GM12878 (cell line): Measurements from ENCODE around the gene FKBP14. TPM values are rescaled to one million over a fixed set of nuclear protein-coding genes. Genes with fewer than 3 reads are reported as not detected.

Experiments
- ATAC-seq: fragments of 200-7000 bp; cut with Tn5 transposase; 3 replicates; pipeline ENCODE4 v1.9.1; 2020; ENCODE audit warnings: mild to moderate bottlenecking, moderate library complexity
- BruUV-seq: library from RNA; stranded (reverse); fragments of 400-500 nt; replicated peaks from 2 replicates; lab custom pipeline; 2021; lab: Mats Ljungman, UMichigan
- CTCF ChIA-PET: fragments of 300-600 bp; sonication (Branson Sonifier 250); formaldehyde crosslinking; extraction: SDS; loops from one replicate; lab custom pipeline; 2021; ENCODE audit warnings: inconsistent platforms; lab: Yijun Ruan, JAX
- POLR2A ChIA-PET: fragments of 350-600 bp; formaldehyde crosslinking; extraction: SDS; loops from one replicate; lab custom pipeline; 2021; ENCODE audit warnings: inconsistent platforms; lab: Charles Lee
- RAD21 ChIA-PET: fragments of 300-600 bp; sonication (Branson Sonifier 250); formaldehyde crosslinking; loops from one replicate; lab custom pipeline; 2023; ENCODE audit warnings: antibody characterized with exemption; ENCODE audit not compliant: unreplicated experiment; lab: Charles Lee
- SMC1A ChIA-PET: fragments of 300-600 bp; sonication (Branson Sonifier 250); formaldehyde crosslinking; loops from one replicate; lab custom pipeline; 2023; ENCODE audit not compliant: unreplicated experiment, uncharacterized antibody; lab: Charles Lee
- DNase-seq: peaks from one replicate; pipeline ENCODE4 v3.0.0-alpha.2; 2011; ENCODE audit warnings: low read depth, low spot score
- FAIRE-seq: peaks from 3 replicates; lab custom pipeline; 2011; peaks lifted over from hg19 to GRCh38; lab: Jason Lieb, UNC
- H2AFZ ChIP-seq: 2 replicates; pipeline ENCODE4 v1.6.0; 2011; ENCODE audit warnings: low read depth, low read length, control low read depth; ENCODE audit not compliant: control insufficient read depth
- H3K27ac ChIP-seq: 2 replicates; pipeline ENCODE4 v1.5.1; 2011; ENCODE audit warnings: control low read depth; ENCODE audit not compliant: control insufficient read depth, insufficient read depth
- H3K27me3 ChIP-seq, 2 experiments: replicated peaks in 1 of 2; 2 replicates each; pipeline versions ENCODE4 v1.6.0 to v1.6.1; 2011; ENCODE audit warnings: low read length in 1 of 2; ENCODE audit not compliant: control insufficient read depth in 2 of 2, insufficient read depth in 2 of 2
- H3K36me3 ChIP-seq, 2 experiments: 2 replicates each; pipeline ENCODE4 v1.5.1; 2011; ENCODE audit warnings: low read length in 1 of 2; ENCODE audit not compliant: control insufficient read depth in 2 of 2, insufficient read depth in 2 of 2
- H3K4me1 ChIP-seq: 2 replicates; pipeline ENCODE4 v1.6.1; 2011; ENCODE audit warnings: mild to moderate bottlenecking, low read length, moderate library complexity, mixed read lengths; ENCODE audit not compliant: control insufficient read depth, insufficient read depth
- H3K4me2 ChIP-seq: 2 replicates; pipeline ENCODE4 v1.6.0; 2011; ENCODE audit warnings: control low read depth; ENCODE audit not compliant: control insufficient read depth, insufficient read depth
- H3K4me3 ChIP-seq: fragments of 200-600 bp; sonication (generic); 2 replicates; pipeline ENCODE4 v1.5.1; 2016
- H3K79me2 ChIP-seq: 2 replicates; pipeline ENCODE4 v1.6.0; 2011; ENCODE audit warnings: low read length; ENCODE audit not compliant: control insufficient read depth, insufficient read depth
- H3K9ac ChIP-seq: 2 replicates; pipeline ENCODE4 v1.8.0; 2011; ENCODE audit warnings: low read length, control low read depth, mixed read lengths; ENCODE audit not compliant: control insufficient read depth, insufficient read depth
- H3K9me3 ChIP-seq: replicated peaks from 3 replicates; pipeline ENCODE4 v1.5.1; 2011; ENCODE audit warnings: mild to moderate bottlenecking, low read length; ENCODE audit not compliant: control insufficient read depth, insufficient read depth
- H4K20me1 ChIP-seq: 2 replicates; pipeline ENCODE4 v1.6.0; 2011; ENCODE audit not compliant: control insufficient read depth, insufficient read depth
- CBX5 ChIP-seq: sonication (generic); IDR thresholded peaks from 2 replicates; pipeline ENCODE4 v1.6.1; 2016; ENCODE audit warnings: low read depth, moderate library complexity, mild to moderate bottlenecking, inconsistent platforms
- PML ChIP-seq: IDR thresholded peaks from 2 replicates; pipeline ENCODE4 v1.6.1; 2012; ENCODE audit warnings: low read length, inconsistent platforms
- TAF1 ChIP-seq: IDR thresholded peaks from 2 replicates; pipeline ENCODE4 v1.6.1; 2011; ENCODE audit warnings: mild to moderate bottlenecking, low read depth, low read length, borderline replicate concordance
- TCF3 ChIP-seq: IDR thresholded peaks from 2 replicates; pipeline ENCODE4 v1.6.1; 2012; ENCODE audit warnings: low read depth, mild to moderate bottlenecking, low read length, borderline replicate concordance; ENCODE audit not compliant: insufficient read depth
- ZNF24 ChIP-seq: fragments of 450-650 bp; IDR thresholded peaks from 2 replicates; pipeline ENCODE4 v1.6.1; 2017; ENCODE audit warnings: antibody characterized with exemption, mild to moderate bottlenecking
- ZNF384 ChIP-seq: IDR thresholded peaks from 2 replicates; pipeline ENCODE4 v1.6.1; 2012; ENCODE audit warnings: low read depth, mild to moderate bottlenecking, low read length, improper control_type of control experiment, borderline replicate concordance
- WGBS: methylation state at CpG from one replicate; pipeline ENCODE4 v1.1.6; 2016; ENCODE audit warnings: low lambda C conversion rate; ENCODE audit not compliant: insufficient replicate concordance, insufficient coverage; ENCODE audit errors: missing lambda C conversion rate; 5-methylcytosine and 5-hydroxymethylcytosine counted together
- in situ Hi-C: fragments of 300-500 bp; cut with MboI; formaldehyde crosslinking; loops from 9 replicates; pipeline ENCODE4 v1.14.3; 2018; ENCODE audit warnings: mixed read lengths
- intact Hi-C: fragments of 100-400 bp; cut with micrococcal nuclease; formaldehyde crosslinking; loops from one replicate; pipeline ENCODE4 v1.14.2; 2022; ENCODE audit not compliant: unreplicated experiment
- polyA plus RNA-seq, 11 experiments: library from polyadenylated mRNA; depleted of rRNA in 4 of 11; unstranded in 6 of 11; stranded (reverse) in 5 of 11; fragments of >200 nt; fragmentation: Nextera tagmentation in 4 of 11; fragmentation: Illumina TruSeq in 1 of 11; extraction: Ambion mirVana in 4 of 11; extraction: Trizol in 1 of 11; gene quantifications; 1 replicate in 1 of 11; 2 replicates in 10 of 11; pipeline versions ENCODE4 v1.2.1 to v1.2.3, GENCODE V29; 2011 to 2016; ENCODE audit warnings: inconsistent platforms in 2 of 11, missing spikeins in 2 of 11, low read depth in 1 of 11
- total RNA-seq, 4 experiments: library from RNA; depleted of rRNA in 3 of 4; stranded (reverse); fragments of >200 nt in 3 of 4; fragmentation: Illumina TruSeq in 1 of 4; extraction: Trizol in 1 of 4; gene quantifications; 2 replicates each; pipeline versions ENCODE4 v1.2.1 to v1.2.3, GENCODE V29; 2013 to 2021

The FKBP14 gene
- total and polyA plus RNA-seq, 10 of the 15 experiments (the other 5 are each of a cell fraction or from before 2014, with no cell fraction given): 2.7 to 8.9 (median 5.6) TPM

- TF ChIP-seq ZNF384 (no peak), TAF1 (no peak), CBX5 (no peak)
Measured at GRCh38 chr7:30036220-30036619, 9.7 kb upstream of the FKBP14 start (continued).

GRCh38 chr7:30034501-30034900, 8.0 kb upstream of the FKBP14 start:
- H3K36me3 ChIP-seq: no peaks in the 10 kb centered on the region; a peak in 1 of 4 replicates
- no peak overlapping the region for H3K4me2 ChIP-seq
- intact Hi-C loops (no loop called here), in situ Hi-C loops (no loop called here)
- H2AFZ ChIP-seq: no peak overlapping the region
- no TSS peak for BruUV-seq
- H3K79me2 ChIP-seq: peaks cover 4% of the 10 kb centered on the region; the same call in 1 of the 2 replicates
- no peaks in the 10 kb centered on the region for H4K20me1 ChIP-seq
- no peak overlapping the region for H3K4me3 ChIP-seq
- POLR2A ChIA-PET: no interaction called here
- CTCF ChIA-PET: interaction anchor here (2.5 kb wide), 1 partner anchor 27 kb away, joined by 12 read pairs; no protein-coding TSS in a partner anchor
- no peaks in the 10 kb centered on the region for H3K9me3 ChIP-seq
- RAD21 ChIA-PET: no interaction called here
- TF ChIP-seq PML: no peak
- TF ChIP-seq ZNF24: no peak
- TF ChIP-seq TCF3: no peak
- no peaks in the 10 kb centered on the region for H3K27me3 ChIP-seq
- H3K27ac ChIP-seq: no peak overlapping the region
- no peak overlapping the region for H3K9ac ChIP-seq
- ATAC-seq (no peak), FAIRE-seq (no peak), DNase-seq (no peak)
- peaks cover 7% of the 10 kb centered on the region; the same call in 1 of the 2 replicates for H3K4me1 ChIP-seq
- SMC1A ChIA-PET: interaction anchor here (1.0 kb wide), 1 partner anchor 15 kb away, joined by 3 read pairs; no protein-coding TSS in a partner anchor
- 97% methylated on average over 3 of the region's 3 CpGs for WGBS
